ENCODE measurements around the gene CUEDC2.

The CUEDC2 gene

GRCh38 chr10:102432162-102432950 is at the start of gene CUEDC2:
CUEDC2 (minus strand) TSS chr10:102432574; CDS start chr10:102425188, 7,386 bp downstream.
- in situ Hi-C loops (cut with MboI; ENCODE audit: low sequenced_read_pairs): no loop called here

GRCh38 chr10:102480396-102480795 is 48.0 kb upstream of the CUEDC2 start:
- in situ Hi-C loops (cut with MboI; ENCODE audit: low sequenced_read_pairs): no loop called here

GRCh38 chr10:102479651-102480050 is 47.3 kb upstream of the CUEDC2 start:
- in situ Hi-C loops (cut with MboI; ENCODE audit: low sequenced_read_pairs): no loop called here

GRCh38 chr10:102476466-102477141 is 44.2 kb upstream of the CUEDC2 start:
- in situ Hi-C loops (cut with MboI; ENCODE audit: low sequenced_read_pairs): no loop called here

GRCh38 chr10:102475451-102476040 is 43.2 kb upstream of the CUEDC2 start:
- in situ Hi-C loops (cut with MboI; ENCODE audit: low sequenced_read_pairs): no loop called here

GRCh38 chr10:102473445-102474331 is 41.3 kb upstream of the CUEDC2 start:
- in situ Hi-C loops (cut with MboI; ENCODE audit: low sequenced_read_pairs): no loop called here

GRCh38 chr10:102470579-102471546 is 38.5 kb upstream of the CUEDC2 start:
- in situ Hi-C loops (cut with MboI; ENCODE audit: low sequenced_read_pairs): no loop called here

GRCh38 chr10:102468683-102469082 is 36.3 kb upstream of the CUEDC2 start:
- in situ Hi-C loops (cut with MboI; ENCODE audit: low sequenced_read_pairs): no loop called here

GRCh38 chr10:102467971-102468438 is 35.6 kb upstream of the CUEDC2 start:
- in situ Hi-C loops (cut with MboI; ENCODE audit: low sequenced_read_pairs): no loop called here

GRCh38 chr10:102467318-102467717 is 34.9 kb upstream of the CUEDC2 start:
- in situ Hi-C loops (cut with MboI; ENCODE audit: low sequenced_read_pairs): no loop called here

GRCh38 chr10:102465466-102465865 is 33.1 kb upstream of the CUEDC2 start:
- in situ Hi-C loops (cut with MboI; ENCODE audit: low sequenced_read_pairs): no loop called here

- in situ Hi-C loops (cut with MboI; ENCODE audit: low sequenced_read_pairs): no loop called here
Observed at GRCh38 chr10:102463983-102464382, 31.6 kb upstream of the CUEDC2 start.

- in situ Hi-C loops (cut with MboI; ENCODE audit: low sequenced_read_pairs): no loop called here
Observed at GRCh38 chr10:102462512-102463054, 30.2 kb upstream of the CUEDC2 start.

GRCh38 chr10:102461187-102462054 is 29.0 kb upstream of the CUEDC2 start:
- in situ Hi-C loops (cut with MboI; ENCODE audit: low sequenced_read_pairs): no loop called here

- in situ Hi-C loops (cut with MboI; ENCODE audit: low sequenced_read_pairs): no loop called here
Observed at GRCh38 chr10:102460836-102461186, 28.4 kb upstream of the CUEDC2 start.

- in situ Hi-C loops (cut with MboI; ENCODE audit: low sequenced_read_pairs): no loop called here
Observed at GRCh38 chr10:102458656-102459055, 26.3 kb upstream of the CUEDC2 start.

GRCh38 chr10:102457591-102458150 is 25.3 kb upstream of the CUEDC2 start:
- in situ Hi-C loops (cut with MboI; ENCODE audit: low sequenced_read_pairs): no loop called here

GRCh38 chr10:102455893-102456471 is 23.6 kb upstream of the CUEDC2 start:
- in situ Hi-C loops (cut with MboI; ENCODE audit: low sequenced_read_pairs): no loop called here

Data from hTERT RPE-1 (cell line).